CD4-positive, alpha-beta T cell (primary cell): ENCODE data around the gene OR2A14. TPM values are rescaled to one million over a fixed set of nuclear protein-coding genes. Genes with fewer than 3 reads are reported as not detected.
A peak's percentile ranks its signal among the peaks of the same experiment; 100 is the strongest.

Experiments used
- ATAC-seq: fragments of 200-7000 bp; cut with Tn5 transposase; one replicate; pipeline ENCODE4 v1.10.0; 2022; ENCODE audit warnings: mild to moderate bottlenecking; ENCODE audit not compliant: poor library complexity
- CTCF ChIA-PET: fragments of 350-600 bp; sonication (Branson Sonifier 250); formaldehyde crosslinking; loops from one replicate; lab custom pipeline; 2021; ENCODE audit warnings: antibody characterized with exemption, inconsistent platforms; lab: Charles Lee
- POLR2A ChIA-PET: fragments of 350-600 bp; sonication (Branson Sonifier 250); formaldehyde crosslinking; loops from one replicate; lab custom pipeline; 2021; ENCODE audit warnings: antibody characterized with exemption, inconsistent platforms; lab: Charles Lee
- DNase-seq, 14 experiments: peaks; one replicate each; pipeline ENCODE4 v3.0.0-alpha.2; 2013 to 2020; ENCODE audit warnings: mixed read lengths in 2 of 14
- H3K27ac ChIP-seq, 2 donors: one replicate each; pipeline versions ENCODE4 v1.5.1 to v1.7.0; 2013; ENCODE audit warnings: low read length in 2 of 2, low read depth in 1 of 2, mild to moderate bottlenecking in 1 of 2
- H3K27me3 ChIP-seq, 2 experiments: 1 replicate in 1 of 2; 2 replicates in 1 of 2; pipeline versions ENCODE4 v1.6.1 to v1.7.0; 2013; ENCODE audit warnings: low read length in 2 of 2, control low read depth in 1 of 2, mild to moderate bottlenecking in 1 of 2, moderate library complexity in 1 of 2; ENCODE audit not compliant: insufficient read depth in 2 of 2, control insufficient read depth in 1 of 2
- H3K36me3 ChIP-seq: one replicate; pipeline ENCODE4 v1.6.1; 2013; ENCODE audit warnings: low read length, control low read depth; ENCODE audit not compliant: insufficient read depth
- H3K4me1 ChIP-seq: one replicate; pipeline ENCODE4 v1.6.1; 2013; ENCODE audit warnings: low read length, control low read depth; ENCODE audit not compliant: insufficient read depth
- H3K4me3 ChIP-seq: one replicate; pipeline ENCODE4 v1.5.1; 2013; ENCODE audit warnings: mild to moderate bottlenecking, low read length, moderate library complexity
- H3K9me3 ChIP-seq, 2 experiments: 1 replicate in 1 of 2; 2 replicates in 1 of 2; pipeline versions ENCODE4 v1.6.1 to v1.7.0; 2013; ENCODE audit warnings: low read length in 2 of 2, mild to moderate bottlenecking in 2 of 2, control low read depth in 1 of 2, moderate library complexity in 1 of 2; ENCODE audit not compliant: control insufficient read depth in 1 of 2, insufficient read depth in 1 of 2
- H3K27ac Mint-ChIP-seq: one replicate; pipeline ENCODE4 v1.8.0; 2020; ENCODE audit warnings: mixed read lengths
- H3K27me3 Mint-ChIP-seq: one replicate; pipeline ENCODE4 v1.8.0; 2021; ENCODE audit warnings: mixed read lengths
- H3K36me3 Mint-ChIP-seq: one replicate; pipeline ENCODE4 v1.8.0; 2021; ENCODE audit warnings: low read depth, mixed read lengths
- H3K4me1 Mint-ChIP-seq: one replicate; pipeline ENCODE4 v1.8.0; 2021; ENCODE audit warnings: low read depth, mixed read lengths
- H3K4me3 Mint-ChIP-seq: one replicate; pipeline ENCODE4 v1.8.0; 2020; ENCODE audit warnings: mild to moderate bottlenecking, mixed read lengths
- H3K9me3 Mint-ChIP-seq: one replicate; pipeline ENCODE4 v1.8.0; 2020; ENCODE audit warnings: mixed read lengths
- CTCF ChIP-seq: fragments of 200-600 bp; IDR thresholded peaks from one replicate; pipeline ENCODE4 v1.8.0; 2022; ENCODE audit warnings: antibody characterized with exemption, mild to moderate bottlenecking
- intact Hi-C, 2 experiments: fragments of 100-400 bp; cut with DNase I in 1 of 2; cut with micrococcal nuclease in 1 of 2; formaldehyde crosslinking; loops; one replicate each; pipeline versions ENCODE4 v1.15.1 to v1.9.0; 2023 to 2025; cut with DNase I, micrococcal nuclease
- total RNA-seq, 174 experiments: library from RNA in 2 of 174; stranded (reverse) in 2 of 174; gene quantifications; one replicate each; pipeline ENCODE4 v1.2.3 and lab custom pipeline; 2021 to 2026

OR2A14 gene
- total RNA-seq, 2 experiments from 2014 or later = not detected

DNA sequence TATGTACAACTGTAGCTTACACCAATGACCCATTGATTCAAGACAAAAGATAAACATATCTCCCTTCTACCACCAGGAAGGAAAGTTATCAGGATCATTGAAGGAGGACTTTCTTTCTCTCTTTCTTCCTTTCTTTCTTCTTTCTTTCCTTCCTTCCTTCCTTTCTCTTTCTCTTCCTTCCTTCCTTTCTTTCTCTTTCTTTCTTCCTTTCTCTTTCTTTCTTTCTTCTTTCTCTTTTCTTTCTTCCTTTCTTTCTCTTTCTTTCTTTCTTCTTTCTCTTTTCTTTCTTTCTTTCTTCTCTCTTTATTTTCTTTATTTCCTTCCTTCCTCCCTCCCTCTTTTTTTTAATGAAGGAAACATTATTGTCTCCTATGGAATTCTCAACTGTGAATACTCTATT is 24.2 kb upstream of the OR2A14 start:
- CTCF ChIA-PET = no interaction called here

DNA sequence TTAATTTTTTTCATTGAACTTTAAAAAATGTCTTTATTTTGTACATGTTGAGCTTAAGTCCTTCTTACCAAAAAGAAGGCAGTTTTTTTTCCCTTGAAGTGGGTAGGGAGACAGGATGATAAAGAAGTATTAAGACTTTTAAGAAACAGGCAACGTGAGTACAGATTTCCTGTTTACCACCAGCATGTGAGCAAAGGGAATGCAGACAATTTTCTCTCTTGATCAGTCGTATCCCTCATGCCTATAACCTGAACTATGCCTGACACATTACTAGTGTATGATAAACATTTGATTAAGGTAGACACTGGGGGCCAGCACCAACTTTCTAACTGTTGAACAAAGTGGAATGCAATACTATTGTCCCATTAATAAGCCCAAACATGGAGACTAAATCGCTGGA is 22.4 kb upstream of the OR2A14 start:
- no peak for TF ChIP-seq CTCF
- no peaks in the 10 kb centered on the region for H3K36me3 Mint-ChIP-seq
- H3K4me3 Mint-ChIP-seq = no peak overlapping the region
- Histone ChIP-seq H3K4me1 (no peaks in the 10 kb centered on the region), H3K36me3 (no peaks in the 10 kb centered on the region), H3K27me3 (peaks cover 0 to 3% of the 10 kb centered on the region in 2 experiments), H3K9me3 (no peaks in the 10 kb centered on the region), H3K27ac (no peak overlapping the region), H3K4me3 (no peak overlapping the region)
- peaks cover 11% of the 10 kb centered on the region for H3K4me1 Mint-ChIP-seq
- DNase-seq = no peak
- H3K27ac Mint-ChIP-seq = no peak overlapping the region
- ATAC-seq = no peak
- no peaks in the 10 kb centered on the region for H3K9me3 Mint-ChIP-seq
- intact Hi-C loops = no loop called here
- ChIA-PET POLR2A (interaction anchor here (1.0 kb wide), 1 partner anchor 27 kb away, joined by 4 read pairs; no protein-coding TSS in a partner anchor), CTCF (no interaction called here)
- peaks cover 3% of the 10 kb centered on the region for H3K27me3 Mint-ChIP-seq

More for the DNA sequence above, 24.2 kb upstream of the OR2A14 start:
- no peak overlapping the region for H3K27ac Mint-ChIP-seq
- H3K27me3 Mint-ChIP-seq = peaks cover 13% of the 10 kb centered on the region
- no peak overlapping the region for H3K4me3 ChIP-seq
- POLR2A ChIA-PET = no interaction called here
- H3K36me3 Mint-ChIP-seq = no peaks in the 10 kb centered on the region
- H3K4me1 ChIP-seq = no peaks in the 10 kb centered on the region
- DNase-seq = no peak
- no peaks in the 10 kb centered on the region for H3K27me3 ChIP-seq
- no peak overlapping the region for H3K27ac ChIP-seq
- intact Hi-C loops = loop anchor here in 1 of 2 experiments (10.0 kb wide), 1 partner anchor 154 kb away; no protein-coding TSS in a partner anchor
- H3K4me1 Mint-ChIP-seq = peaks cover 11% of the 10 kb centered on the region
- TF ChIP-seq CTCF = peak; percentile 14
- H3K9me3 ChIP-seq = no peaks in the 10 kb centered on the region
- ATAC-seq = no peak
- no peak overlapping the region for H3K4me3 Mint-ChIP-seq
- H3K36me3 ChIP-seq = no peaks in the 10 kb centered on the region
- no peaks in the 10 kb centered on the region for H3K9me3 Mint-ChIP-seq

DNA sequence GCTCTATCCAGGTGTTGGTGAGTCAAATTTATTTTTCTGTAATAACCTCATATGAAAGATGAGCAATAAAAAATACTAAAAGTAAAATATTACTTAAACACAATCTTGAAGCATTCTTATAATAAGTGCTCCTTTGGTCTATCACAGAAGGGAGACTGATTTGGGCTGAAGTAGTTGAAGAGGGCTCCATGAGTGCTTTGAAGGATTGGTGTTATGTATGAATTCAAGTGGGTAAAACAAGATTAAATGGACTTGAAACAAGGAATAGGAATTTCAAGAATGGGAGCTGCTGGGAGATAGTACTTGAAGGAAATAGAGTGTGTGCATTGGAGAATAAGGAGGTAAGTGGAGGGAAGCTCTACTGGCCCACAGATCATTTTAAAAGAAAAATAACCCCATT is 20.9 kb upstream of the OR2A14 start:
- no peaks in the 10 kb centered on the region for H3K36me3 Mint-ChIP-seq
- no peak for ATAC-seq

More for the DNA sequence above, 20.9 kb upstream of the OR2A14 start:
- DNase-seq = no peak
- no peak for TF ChIP-seq CTCF
- Mint-ChIP-seq H3K4me3 (no peak overlapping the region), H3K27me3 (no peaks in the 10 kb centered on the region), H3K9me3 (no peaks in the 10 kb centered on the region), H3K27ac (no peak overlapping the region), H3K4me1 (peaks cover 11% of the 10 kb centered on the region)
- Histone ChIP-seq H3K4me1 (no peaks in the 10 kb centered on the region), H3K36me3 (no peaks in the 10 kb centered on the region), H3K27me3 (peaks cover 0 to 3% of the 10 kb centered on the region in 2 experiments), H3K27ac (no peak overlapping the region), H3K9me3 (no peaks in the 10 kb centered on the region), H3K4me3 (no peak overlapping the region)
- POLR2A ChIA-PET = no interaction called here
- CTCF ChIA-PET = no interaction called here
- intact Hi-C loops = no loop called here
